Measurements from ENCODE around the gene RNF20. TPM values are rescaled to one million over a fixed set of nuclear protein-coding genes. Genes with fewer than 3 reads are reported as not detected.

RNF20 gene
- total RNA-seq, 2 donors from 2014 or later = 33.3 to 40.9 TPM

DNA sequence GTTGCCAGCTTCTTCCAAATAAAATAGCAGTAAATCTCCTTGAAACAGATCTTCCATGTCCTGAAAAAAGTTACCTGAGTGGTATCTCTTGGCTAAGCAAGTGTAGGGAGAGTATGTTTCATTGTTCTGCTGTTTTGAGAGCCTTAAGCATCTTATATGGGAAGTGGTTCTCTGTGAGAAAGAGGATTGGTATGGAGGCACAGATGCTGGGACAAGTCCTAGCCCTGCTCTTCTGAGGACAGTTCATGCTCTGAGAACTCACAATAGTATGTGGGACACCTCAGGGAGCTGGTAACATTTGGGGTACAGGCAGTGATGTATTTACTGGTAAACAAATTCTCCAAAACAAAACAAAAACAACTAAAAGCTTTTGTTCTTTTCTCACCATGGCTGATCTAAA lies 59.1 kb downstream of the RNF20 start:
- no peak for TF ChIP-seq CTCF (IDR thresholded peaks at IDR 0.05)
- no peak overlapping the region for H3K27ac ChIP-seq
- no peaks in the 10 kb centered on the region for H3K27me3 ChIP-seq
- intact Hi-C loops (cut with DNase I) = loop anchor here (10.0 kb wide), 1 partner anchor 312 kb away; no protein-coding TSS in a partner anchor
- H3K9me3 ChIP-seq = no peaks in the 10 kb centered on the region
- no peaks in the 10 kb centered on the region for H3K36me3 ChIP-seq
- H3K9ac ChIP-seq (ENCODE audit: low read depth in 2 of 2, low read length in 2 of 2) = no peak overlapping the region
- H3K4me1 ChIP-seq = no peaks in the 10 kb centered on the region
- H3K4me3 ChIP-seq = no peak overlapping the region
- no peak for DNase-seq

- no peak overlapping the region for H3K27ac ChIP-seq
Observed at GRCh38 chr9:101593345-101593744, 59.7 kb downstream of the RNF20 start.

DNA sequence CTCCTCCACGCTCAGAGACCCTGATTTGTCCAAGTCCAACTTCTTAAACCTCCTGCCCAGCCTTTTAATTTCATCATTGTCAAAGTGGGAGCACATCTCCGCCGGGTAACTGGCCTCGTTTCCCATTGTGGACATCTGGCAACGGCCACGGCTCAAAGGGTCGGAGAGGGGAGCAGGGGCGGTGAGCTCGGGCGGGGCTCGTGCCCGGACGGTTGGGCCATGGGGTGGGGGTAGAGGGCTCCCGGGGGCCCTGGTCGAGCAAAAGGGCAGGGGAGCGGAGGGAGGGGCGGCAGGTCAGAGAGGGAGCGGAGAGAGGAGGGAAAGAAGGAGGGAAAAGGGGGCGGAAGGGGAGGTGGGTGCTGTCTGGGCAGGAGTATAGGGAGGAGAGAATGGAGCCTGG lies 61.1 kb downstream of the RNF20 start, which contains the start of gene PPP3R2:
TSS of gene PPP3R2 (minus strand) at position 174 of the 400 bp plus-strand sequence. CDS start at position 126, 48 bp downstream.
- H3K27ac ChIP-seq = no peak within 1 kb of the TSS
- no peaks in the 10 kb centered on the region for H3K4me1 ChIP-seq
- H3K4me3 ChIP-seq = no peak within 1 kb of the TSS
- intact Hi-C loops (cut with DNase I) = loop anchor here (10.0 kb wide), 1 partner anchor 310 kb away; no protein-coding TSS in a partner anchor
- H3K36me3 ChIP-seq = no peaks in the 10 kb centered on the region
- no peak within 1 kb of the TSS for H3K9ac ChIP-seq (ENCODE audit: low read depth in 2 of 2, low read length in 2 of 2)
- H3K9me3 ChIP-seq = no peaks in the 10 kb centered on the region
- H3K27me3 ChIP-seq = no peaks in the 10 kb centered on the region
- TF ChIP-seq CTCF (IDR thresholded peaks at IDR 0.05) = no peak
- no peak for DNase-seq

More at GRCh38 chr9:101593345-101593744, 59.7 kb downstream of the RNF20 start:
- no peak overlapping the region for H3K9ac ChIP-seq (ENCODE audit: low read depth in 2 of 2, low read length in 2 of 2)
- H3K27me3 ChIP-seq = no peaks in the 10 kb centered on the region
- intact Hi-C loops (cut with DNase I) = loop anchor here (10.0 kb wide), 1 partner anchor 311 kb away; no protein-coding TSS in a partner anchor
- H3K4me3 ChIP-seq = no peak overlapping the region
- DNase-seq = no peak
- H3K9me3 ChIP-seq = no peaks in the 10 kb centered on the region
- TF ChIP-seq CTCF (IDR thresholded peaks at IDR 0.05) = no peak
- no peaks in the 10 kb centered on the region for H3K36me3 ChIP-seq
- no peaks in the 10 kb centered on the region for H3K4me1 ChIP-seq

- intact Hi-C loops (cut with DNase I) = no loop called here
- Histone ChIP-seq H3K4me1 (no peaks in the 10 kb centered on the region), H3K36me3 (no peaks in the 10 kb centered on the region), H3K9me3 (no peaks in the 10 kb centered on the region), H3K4me3 (no peak overlapping the region), H3K27me3 (no peaks in the 10 kb centered on the region), H3K9ac (ENCODE audit: low read depth in 2 of 2, low read length in 2 of 2) (no peak overlapping the region), H3K27ac (no peak overlapping the region)
- TF ChIP-seq CTCF (IDR thresholded peaks at IDR 0.05) = peak; percentile 52
- DNase-seq = peak; percentile 29
Observed at GRCh38 chr9:101601904-101602765, 68.5 kb downstream of the RNF20 start.

DNA sequence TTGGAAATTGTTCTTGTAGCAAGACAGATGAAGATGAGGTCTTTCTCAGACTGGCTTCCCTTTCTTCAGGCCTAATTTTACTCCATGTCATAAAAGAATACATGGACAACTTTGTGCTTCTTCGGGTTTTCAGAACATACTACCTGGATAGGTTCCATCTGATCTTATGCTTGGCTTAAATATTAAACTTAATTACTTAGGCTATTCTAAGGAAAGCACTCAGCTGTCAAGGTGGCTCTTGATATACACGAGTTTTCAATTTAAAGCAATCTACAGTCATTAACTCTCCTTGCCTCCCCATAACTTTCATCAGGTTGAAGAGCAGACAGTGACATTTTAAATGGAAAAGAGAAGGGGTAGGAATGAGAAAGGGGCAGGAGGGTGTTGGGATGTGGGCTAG lies 70.6 kb downstream of the RNF20 start:
- Histone ChIP-seq H3K9me3 (no peaks in the 10 kb centered on the region), H3K4me1 (no peaks in the 10 kb centered on the region), H3K9ac (ENCODE audit: low read depth in 2 of 2, low read length in 2 of 2) (no peak overlapping the region), H3K27ac (peak overlapping the region; percentile 22), H3K4me3 (no peak overlapping the region), H3K36me3 (no peaks in the 10 kb centered on the region), H3K27me3 (no peaks in the 10 kb centered on the region)
- no peak for TF ChIP-seq CTCF (IDR thresholded peaks at IDR 0.05)
- intact Hi-C loops (cut with DNase I) = no loop called here
- no peak for DNase-seq

Measured in colonic mucosa (tissue), 4 donors.